GM12878 (cell line): Measurements from ENCODE around the gene THY1. TPM values are rescaled to one million over a fixed set of nuclear protein-coding genes. Genes with fewer than 3 reads are reported as not detected.

Experiments
- ATAC-seq: fragments of 200-7000 bp; cut with Tn5 transposase; 3 replicates; pipeline ENCODE4 v1.9.1; 2020; ENCODE audit warnings: mild to moderate bottlenecking, moderate library complexity
- Bru-seq: library from RNA; stranded (reverse); fragments of 400-500 nt; gene quantifications from one replicate; lab custom pipeline; 2021; lab: Mats Ljungman, UMichigan
- BruChase-seq, 2 experiments: library from RNA; stranded (reverse); fragments of 400-500 nt; gene quantifications; one replicate each; lab custom pipeline; 2021; lab: Mats Ljungman, UMichigan
- BruUV-seq: library from RNA; stranded (reverse); fragments of 400-500 nt; replicated peaks from 2 replicates; lab custom pipeline; 2021; lab: Mats Ljungman, UMichigan
- CTCF ChIA-PET: fragments of 300-600 bp; sonication (Branson Sonifier 250); formaldehyde crosslinking; extraction: SDS; loops from one replicate; lab custom pipeline; 2021; ENCODE audit warnings: inconsistent platforms; lab: Yijun Ruan, JAX
- POLR2A ChIA-PET: fragments of 350-600 bp; formaldehyde crosslinking; extraction: SDS; loops from one replicate; lab custom pipeline; 2021; ENCODE audit warnings: inconsistent platforms; lab: Charles Lee
- RAD21 ChIA-PET: fragments of 300-600 bp; sonication (Branson Sonifier 250); formaldehyde crosslinking; loops from one replicate; lab custom pipeline; 2023; ENCODE audit warnings: antibody characterized with exemption; ENCODE audit not compliant: unreplicated experiment; lab: Charles Lee
- SMC1A ChIA-PET: fragments of 300-600 bp; sonication (Branson Sonifier 250); formaldehyde crosslinking; loops from one replicate; lab custom pipeline; 2023; ENCODE audit not compliant: unreplicated experiment, uncharacterized antibody; lab: Charles Lee
- DNase-seq: peaks from one replicate; pipeline ENCODE4 v3.0.0-alpha.2; 2011; ENCODE audit warnings: low read depth, low spot score
- FAIRE-seq: peaks from 3 replicates; lab custom pipeline; 2011; peaks lifted over from hg19 to GRCh38; lab: Jason Lieb, UNC
- H2AFZ ChIP-seq: 2 replicates; pipeline ENCODE4 v1.6.0; 2011; ENCODE audit warnings: low read depth, low read length, control low read depth; ENCODE audit not compliant: control insufficient read depth
- H3K27ac ChIP-seq: 2 replicates; pipeline ENCODE4 v1.5.1; 2011; ENCODE audit warnings: control low read depth; ENCODE audit not compliant: control insufficient read depth, insufficient read depth
- H3K27me3 ChIP-seq, 2 experiments: replicated peaks in 1 of 2; 2 replicates each; pipeline versions ENCODE4 v1.6.0 to v1.6.1; 2011; ENCODE audit warnings: low read length in 1 of 2; ENCODE audit not compliant: control insufficient read depth in 2 of 2, insufficient read depth in 2 of 2
- H3K36me3 ChIP-seq, 2 experiments: 2 replicates each; pipeline ENCODE4 v1.5.1; 2011; ENCODE audit warnings: low read length in 1 of 2; ENCODE audit not compliant: control insufficient read depth in 2 of 2, insufficient read depth in 2 of 2
- H3K4me1 ChIP-seq: 2 replicates; pipeline ENCODE4 v1.6.1; 2011; ENCODE audit warnings: mild to moderate bottlenecking, low read length, moderate library complexity, mixed read lengths; ENCODE audit not compliant: control insufficient read depth, insufficient read depth
- H3K4me2 ChIP-seq: 2 replicates; pipeline ENCODE4 v1.6.0; 2011; ENCODE audit warnings: control low read depth; ENCODE audit not compliant: control insufficient read depth, insufficient read depth
- H3K4me3 ChIP-seq: fragments of 200-600 bp; sonication (generic); 2 replicates; pipeline ENCODE4 v1.5.1; 2016
- H3K79me2 ChIP-seq: 2 replicates; pipeline ENCODE4 v1.6.0; 2011; ENCODE audit warnings: low read length; ENCODE audit not compliant: control insufficient read depth, insufficient read depth
- H3K9ac ChIP-seq: 2 replicates; pipeline ENCODE4 v1.8.0; 2011; ENCODE audit warnings: low read length, control low read depth, mixed read lengths; ENCODE audit not compliant: control insufficient read depth, insufficient read depth
- H3K9me3 ChIP-seq: replicated peaks from 3 replicates; pipeline ENCODE4 v1.5.1; 2011; ENCODE audit warnings: mild to moderate bottlenecking, low read length; ENCODE audit not compliant: control insufficient read depth, insufficient read depth
- H4K20me1 ChIP-seq: 2 replicates; pipeline ENCODE4 v1.6.0; 2011; ENCODE audit not compliant: control insufficient read depth, insufficient read depth
- PAX5 ChIP-seq: IDR thresholded peaks from 2 replicates; pipeline ENCODE4 v1.6.1; 2011; ENCODE audit warnings: low read depth, low read length, borderline replicate concordance
- POLR2A ChIP-seq: IDR thresholded peaks from 2 replicates; pipeline ENCODE4 v1.6.1; 2011; ENCODE audit warnings: low read depth, mild to moderate bottlenecking, low read length
- SUZ12 ChIP-seq: fragments of 200-600 bp; sonication (generic); IDR thresholded peaks from one replicate; pipeline ENCODE4 v1.6.1; 2018; ENCODE audit warnings: antibody characterized with exemption, mild to moderate bottlenecking; ENCODE audit not compliant: unreplicated experiment
- WGBS: methylation state at CpG from one replicate; pipeline ENCODE4 v1.1.6; 2016; ENCODE audit warnings: low lambda C conversion rate; ENCODE audit not compliant: insufficient replicate concordance, insufficient coverage; ENCODE audit errors: missing lambda C conversion rate; 5-methylcytosine and 5-hydroxymethylcytosine counted together
- in situ Hi-C: fragments of 300-500 bp; cut with MboI; formaldehyde crosslinking; loops from 9 replicates; pipeline ENCODE4 v1.14.3; 2018; ENCODE audit warnings: mixed read lengths
- intact Hi-C: fragments of 100-400 bp; cut with micrococcal nuclease; formaldehyde crosslinking; loops from one replicate; pipeline ENCODE4 v1.14.2; 2022; ENCODE audit not compliant: unreplicated experiment
- long read RNA-seq, 2 experiments: library from polyadenylated mRNA; unstranded; transcript quantifications; one replicate each; pipeline ENCODE4 v2.0.0, GENCODE V29; 2019 to 2020
- polyA minus RNA-seq, 3 experiments: library from RNA; depleted of rRNA, polyadenylated mRNA; stranded (reverse); fragments of >200 nt; gene quantifications; 2 replicates each; pipeline ENCODE4 v1.2.3, GENCODE V29; 2011
- polyA plus RNA-seq, 11 experiments: library from polyadenylated mRNA; depleted of rRNA in 4 of 11; unstranded in 6 of 11; stranded (reverse) in 5 of 11; fragments of >200 nt; fragmentation: Nextera tagmentation in 4 of 11; fragmentation: Illumina TruSeq in 1 of 11; extraction: Ambion mirVana in 4 of 11; extraction: Trizol in 1 of 11; gene quantifications; 1 replicate in 1 of 11; 2 replicates in 10 of 11; pipeline versions ENCODE4 v1.2.1 to v1.2.3, GENCODE V29; 2011 to 2016; ENCODE audit warnings: inconsistent platforms in 2 of 11, missing spikeins in 2 of 11, low read depth in 1 of 11
- total RNA-seq, 4 experiments: library from RNA; depleted of rRNA in 3 of 4; stranded (reverse); fragments of >200 nt in 3 of 4; fragmentation: Illumina TruSeq in 1 of 4; extraction: Trizol in 1 of 4; gene quantifications; 2 replicates each; pipeline versions ENCODE4 v1.2.1 to v1.2.3, GENCODE V29; 2013 to 2021

Gene THY1
- 22.5 and 26.7 TPM in 2 replicates for total RNA-seq (2013; cell fraction: nucleolus; rRNA removed)
- total RNA-seq (2014; rRNA removed): 3.3 and 4.2 TPM in 2 replicates
- total RNA-seq (2014; rRNA removed; fragmentation: Illumina TruSeq; extraction: Trizol): 2.4 and 2.7 TPM in 2 replicates
- 2.4 and 3.1 TPM in 2 replicates for total RNA-seq (2021)
- polyA plus RNA-seq (2011; ENCODE audit: low read depth): 3.6 TPM
- 6.0 and 20.1 TPM in 2 replicates for polyA plus RNA-seq (2011; rRNA removed)
- polyA plus RNA-seq (2011; cell fraction: cytosol; rRNA removed): 31.4 and 54.1 TPM in 2 replicates
- polyA plus RNA-seq (2011; cell fraction: nucleus; rRNA removed): 12.3 and 17.1 TPM in 2 replicates
- polyA plus RNA-seq (2012): 2.3 and 2.8 TPM in 2 replicates
- polyA plus RNA-seq (2014; fragmentation: Illumina TruSeq; extraction: Trizol): 8.4 and 9.3 TPM in 2 replicates
- polyA plus RNA-seq (2014; fragmentation: Nextera tagmentation; extraction: Ambion mirVana): 1 to 10 TPM in 1 of 2 experiments, under 1 TPM in 1; 0.86 to 2.6 TPM
- 4.1 and 7.3 TPM in 2 replicates for polyA plus RNA-seq (2014; rRNA removed)
- 1 to 10 TPM; 2.3 to 3.8 TPM for polyA plus RNA-seq (2016; fragmentation: Nextera tagmentation; extraction: Ambion mirVana)
- 24.0 and 34.6 TPM in 2 replicates for polyA minus RNA-seq (2011; rRNA and poly(A)+ RNA removed)
- 2.6 and 6.0 TPM in 2 replicates for polyA minus RNA-seq (2011; cell fraction: cytosol; rRNA and poly(A)+ RNA removed)
- 6.0 and 6.6 TPM in 2 replicates for polyA minus RNA-seq (2011; cell fraction: nucleus; rRNA and poly(A)+ RNA removed)
- Bru-seq, nascent RNA: percentile 47 among the genes with signal in this experiment
- percentile 54 among the genes with signal in this experiment for BruChase-seq, experiment 1, labeled RNA remaining after a 6-hour chase
- percentile 45 among the genes with signal in this experiment for BruChase-seq, experiment 2, labeled RNA remaining after a 2-hour chase
- long read RNA-seq, experiment 1, transcript THY1-201 (4 exons, 3,556 nt): major isoform, 20 of 27 reads
- long read RNA-seq, experiment 1, partial matches to known transcripts: 3 of 27 reads
- long read RNA-seq, experiment 1, other reads (novel, unspliced or antisense): 0 of 27 reads
- long read RNA-seq, experiment 2, partial matches to known transcripts: 0 of 4 reads
- long read RNA-seq, experiment 2, other reads (novel, unspliced or antisense): 0 of 4 reads

- H3K36me3 ChIP-seq: no peaks in the 10 kb centered on the region
- ChIA-PET CTCF (interaction anchor here (1.1 kb wide), 1 partner anchor 9 kb away, joined by 3 read pairs; no protein-coding TSS in a partner anchor), SMC1A (no interaction called here), RAD21 (no interaction called here), POLR2A (interaction anchor here (0.6 to 1.2 kb wide), 4 partner anchors 8 to 31 kb away, joined by 3 read pairs; no protein-coding TSS in a partner anchor)
- in situ Hi-C loops: no loop called here
- BruUV-seq: no TSS peak
- TF ChIP-seq POLR2A (peak; percentile 28; the same call in 1 of the 2 replicates), PAX5 (no peak), SUZ12 (peak; percentile 78)
- H3K9me3 ChIP-seq: no peaks in the 10 kb centered on the region
- H3K9ac ChIP-seq: no peak within 1 kb of the TSS
- WGBS: 12% methylated on average over 23 of the region's 41 CpGs
- H2AFZ ChIP-seq: no peak within 1 kb of the TSS; the same call in 1 of the 2 replicates
- peak within 1 kb of the TSS; percentile 61; the same call in 1 of the 2 replicates for H3K4me2 ChIP-seq
- intact Hi-C loops: no loop called here
- peaks cover 0 to 16% of the 10 kb centered on the region in 2 experiments; a peak in 3 of 4 replicates for H3K27me3 ChIP-seq
- DNase-seq: no peak
- ATAC-seq: peak; percentile 21
- FAIRE-seq: no peak
- peak within 1 kb of the TSS; percentile 29; the same call in 1 of the 2 replicates for H3K4me3 ChIP-seq
- no peak within 1 kb of the TSS for H3K27ac ChIP-seq
- peaks cover 8% of the 10 kb centered on the region for H3K4me1 ChIP-seq
- H4K20me1 ChIP-seq: no peaks in the 10 kb centered on the region
- H3K79me2 ChIP-seq: no peaks in the 10 kb centered on the region
Measured at GRCh38 chr11:119422809-119423508, at the start of gene THY1. Gene THY1 (minus strand): TSS chr11:119423172. CDS start chr11:119420905, 2,267 bp downstream.
